Measurements from ENCODE around the gene HNRNPUL2.

- TF ChIP-seq CTCF (IDR thresholded peaks at IDR 0.05) (no peak), POLR2A (IDR thresholded peaks at IDR 0.05) (no peak)
Observed at GRCh38 chr11:62689421-62690183, 37.7 kb downstream of the HNRNPUL2 start, which contains the start of gene LRRN4CL.

All from testis (tissue), 2 donors.